Measurements from ENCODE around the gene PDZD4. TPM values are rescaled to one million over a fixed set of nuclear protein-coding genes. Genes with fewer than 3 reads are reported as not detected.

Gene PDZD4
- total and polyA plus RNA-seq, 2 experiments from 2014 or later, result 30.5 to 230 TPM

GRCh38 chrX:153755136-153755535 lies 75.2 kb downstream of the PDZD4 start:
- no peaks in the 10 kb centered on the region for H3F3A ChIP-seq (replicated peaks; ENCODE audit: low read depth)
- no peak overlapping the region for H3K27ac Mint-ChIP-seq
- H3K27ac ChIP-seq (ENCODE audit: low read depth), result no peak overlapping the region
- no peak overlapping the region for H3K4me2 ChIP-seq
- H3K36me3 ChIP-seq (ENCODE audit: insufficient read depth), result no peaks in the 10 kb centered on the region
- H2AFZ ChIP-seq, result no peak overlapping the region
- H3K27me3 ChIP-seq (ENCODE audit: insufficient read depth), result no peaks in the 10 kb centered on the region
- H3K4me1 ChIP-seq (ENCODE audit: insufficient read depth), result no peaks in the 10 kb centered on the region
- ATAC-seq, result no peak; the same call in 2 of the 3 replicates
- H3K4me3 ChIP-seq, result no peak overlapping the region
- no peaks in the 10 kb centered on the region for H4K20me1 ChIP-seq (replicated peaks; ENCODE audit: insufficient read depth)
- no peak for DNase-seq (ENCODE audit: low spot score)
- H3K36me3 Mint-ChIP-seq (ENCODE audit: low read depth), result no peaks in the 10 kb centered on the region
- H3K9me2 ChIP-seq (ENCODE audit: insufficient read depth), result no peaks in the 10 kb centered on the region
- no peaks in the 10 kb centered on the region for H3K79me2 ChIP-seq (replicated peaks; ENCODE audit: insufficient read depth)
- no peak overlapping the region for H3K4me3 Mint-ChIP-seq
- H3K27me3 Mint-ChIP-seq (ENCODE audit: insufficient read depth, low read depth, poor library complexity), result no peaks in the 10 kb centered on the region
- TF ChIP-seq, protein P1, sequence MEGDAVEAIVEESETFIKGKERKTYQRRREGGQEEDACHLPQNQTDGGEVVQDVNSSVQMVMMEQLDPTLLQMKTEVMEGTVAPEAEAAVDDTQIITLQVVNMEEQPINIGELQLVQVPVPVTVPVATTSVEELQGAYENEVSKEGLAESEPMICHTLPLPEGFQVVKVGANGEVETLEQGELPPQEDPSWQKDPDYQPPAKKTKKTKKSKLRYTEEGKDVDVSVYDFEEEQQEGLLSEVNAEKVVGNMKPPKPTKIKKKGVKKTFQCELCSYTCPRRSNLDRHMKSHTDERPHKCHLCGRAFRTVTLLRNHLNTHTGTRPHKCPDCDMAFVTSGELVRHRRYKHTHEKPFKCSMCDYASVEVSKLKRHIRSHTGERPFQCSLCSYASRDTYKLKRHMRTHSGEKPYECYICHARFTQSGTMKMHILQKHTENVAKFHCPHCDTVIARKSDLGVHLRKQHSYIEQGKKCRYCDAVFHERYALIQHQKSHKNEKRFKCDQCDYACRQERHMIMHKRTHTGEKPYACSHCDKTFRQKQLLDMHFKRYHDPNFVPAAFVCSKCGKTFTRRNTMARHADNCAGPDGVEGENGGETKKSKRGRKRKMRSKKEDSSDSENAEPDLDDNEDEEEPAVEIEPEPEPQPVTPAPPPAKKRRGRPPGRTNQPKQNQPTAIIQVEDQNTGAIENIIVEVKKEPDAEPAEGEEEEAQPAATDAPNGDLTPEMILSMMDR (conservative IDR thresholded peaks at IDR 0.05; ENCODE audit: low read depth in 2 of 2), result peak in 1 of 2 experiments; percentile 18; a peak in 1 of 4 replicates
- TF ChIP-seq, protein P2, sequence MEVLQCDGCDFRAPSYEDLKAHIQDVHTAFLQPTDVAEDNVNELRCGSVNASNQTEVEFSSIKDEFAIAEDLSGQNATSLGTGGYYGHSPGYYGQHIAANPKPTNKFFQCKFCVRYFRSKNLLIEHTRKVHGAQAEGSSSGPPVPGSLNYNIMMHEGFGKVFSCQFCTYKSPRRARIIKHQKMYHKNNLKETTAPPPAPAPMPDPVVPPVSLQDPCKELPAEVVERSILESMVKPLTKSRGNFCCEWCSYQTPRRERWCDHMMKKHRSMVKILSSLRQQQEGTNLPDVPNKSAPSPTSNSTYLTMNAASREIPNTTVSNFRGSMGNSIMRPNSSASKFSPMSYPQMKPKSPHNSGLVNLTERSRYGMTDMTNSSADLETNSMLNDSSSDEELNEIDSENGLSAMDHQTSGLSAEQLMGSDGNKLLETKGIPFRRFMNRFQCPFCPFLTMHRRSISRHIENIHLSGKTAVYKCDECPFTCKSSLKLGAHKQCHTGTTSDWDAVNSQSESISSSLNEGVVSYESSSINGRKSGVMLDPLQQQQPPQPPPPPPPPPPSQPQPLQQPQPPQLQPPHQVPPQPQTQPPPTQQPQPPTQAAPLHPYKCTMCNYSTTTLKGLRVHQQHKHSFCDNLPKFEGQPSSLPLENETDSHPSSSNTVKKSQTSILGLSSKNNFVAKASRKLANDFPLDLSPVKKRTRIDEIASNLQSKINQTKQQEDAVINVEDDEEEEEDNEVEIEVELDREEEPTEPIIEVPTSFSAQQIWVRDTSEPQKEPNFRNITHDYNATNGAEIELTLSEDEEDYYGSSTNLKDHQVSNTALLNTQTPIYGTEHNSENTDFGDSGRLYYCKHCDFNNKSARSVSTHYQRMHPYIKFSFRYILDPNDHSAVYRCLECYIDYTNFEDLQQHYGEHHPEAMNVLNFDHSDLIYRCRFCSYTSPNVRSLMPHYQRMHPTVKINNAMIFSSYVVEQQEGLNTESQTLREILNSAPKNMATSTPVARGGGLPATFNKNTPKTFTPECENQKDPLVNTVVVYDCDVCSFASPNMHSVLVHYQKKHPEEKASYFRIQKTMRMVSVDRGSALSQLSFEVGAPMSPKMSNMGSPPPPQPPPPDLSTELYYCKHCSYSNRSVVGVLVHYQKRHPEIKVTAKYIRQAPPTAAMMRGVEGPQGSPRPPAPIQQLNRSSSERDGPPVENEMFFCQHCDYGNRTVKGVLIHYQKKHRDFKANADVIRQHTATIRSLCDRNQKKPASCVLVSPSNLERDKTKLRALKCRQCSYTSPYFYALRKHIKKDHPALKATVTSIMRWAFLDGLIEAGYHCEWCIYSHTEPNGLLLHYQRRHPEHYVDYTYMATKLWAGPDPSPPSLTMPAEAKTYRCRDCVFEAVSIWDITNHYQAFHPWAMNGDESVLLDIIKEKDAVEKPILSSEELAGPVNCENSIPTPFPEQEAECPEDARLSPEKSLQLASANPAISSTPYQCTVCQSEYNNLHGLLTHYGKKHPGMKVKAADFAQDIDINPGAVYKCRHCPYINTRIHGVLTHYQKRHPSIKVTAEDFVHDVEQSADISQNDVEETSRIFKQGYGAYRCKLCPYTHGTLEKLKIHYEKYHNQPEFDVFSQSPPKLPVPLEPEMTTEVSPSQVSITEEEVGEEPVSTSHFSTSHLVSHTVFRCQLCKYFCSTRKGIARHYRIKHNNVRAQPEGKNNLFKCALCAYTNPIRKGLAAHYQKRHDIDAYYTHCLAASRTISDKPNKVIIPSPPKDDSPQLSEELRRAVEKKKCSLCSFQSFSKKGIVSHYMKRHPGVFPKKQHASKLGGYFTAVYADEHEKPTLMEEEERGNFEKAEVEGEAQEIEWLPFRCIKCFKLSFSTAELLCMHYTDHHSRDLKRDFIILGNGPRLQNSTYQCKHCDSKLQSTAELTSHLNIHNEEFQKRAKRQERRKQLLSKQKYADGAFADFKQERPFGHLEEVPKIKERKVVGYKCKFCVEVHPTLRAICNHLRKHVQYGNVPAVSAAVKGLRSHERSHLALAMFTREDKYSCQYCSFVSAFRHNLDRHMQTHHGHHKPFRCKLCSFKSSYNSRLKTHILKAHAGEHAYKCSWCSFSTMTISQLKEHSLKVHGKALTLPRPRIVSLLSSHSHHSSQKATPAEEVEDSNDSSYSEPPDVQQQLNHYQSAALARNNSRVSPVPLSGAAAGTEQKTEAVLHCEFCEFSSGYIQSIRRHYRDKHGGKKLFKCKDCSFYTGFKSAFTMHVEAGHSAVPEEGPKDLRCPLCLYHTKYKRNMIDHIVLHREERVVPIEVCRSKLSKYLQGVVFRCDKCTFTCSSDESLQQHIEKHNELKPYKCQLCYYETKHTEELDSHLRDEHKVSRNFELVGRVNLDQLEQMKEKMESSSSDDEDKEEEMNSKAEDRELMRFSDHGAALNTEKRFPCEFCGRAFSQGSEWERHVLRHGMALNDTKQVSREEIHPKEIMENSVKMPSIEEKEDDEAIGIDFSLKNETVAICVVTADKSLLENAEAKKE (CRISPR knock-in tag; IDR thresholded peaks at IDR 0.05), result no peak
- no peaks in the 10 kb centered on the region for H3K4me1 Mint-ChIP-seq
- H3K9me3 Mint-ChIP-seq, result no peaks in the 10 kb centered on the region

Other genes starting within 250 kb of the PDZD4 start
- gene CCNQ, start 231.4 kb downstream of the PDZD4 start, total RNA-seq (2014; rRNA removed; shearing (Covaris generic)), result 18.3 and 30.2 TPM in 2 replicates
- gene CCNQ, start 231.4 kb downstream of the PDZD4 start, polyA plus RNA-seq (2016; fragmentation: Nextera tagmentation; extraction: Ambion mirVana), result 19.4 and 23.9 TPM in 2 replicates
- 3.4 and 3.9 TPM in 2 replicates for gene DUSP9, start 183.3 kb downstream of the PDZD4 start, total RNA-seq (2014; rRNA removed; shearing (Covaris generic))
- gene DUSP9, start 183.3 kb downstream of the PDZD4 start, polyA plus RNA-seq (2016; fragmentation: Nextera tagmentation; extraction: Ambion mirVana), result 0.54 and 0.71 TPM in 2 replicates
- gene PNCK, start 156.7 kb downstream of the PDZD4 start, total RNA-seq (2014; rRNA removed; shearing (Covaris generic)), result 5.4 and 11.9 TPM in 2 replicates
- gene PNCK, start 156.7 kb downstream of the PDZD4 start, polyA plus RNA-seq (2016; fragmentation: Nextera tagmentation; extraction: Ambion mirVana), result 3.0 and 3.5 TPM in 2 replicates
- gene SLC6A8, start 142.6 kb downstream of the PDZD4 start, total RNA-seq (2014; rRNA removed; shearing (Covaris generic)), result 61.9 and 68.6 TPM in 2 replicates
- 19.5 and 22.2 TPM in 2 replicates for gene SLC6A8, start 142.6 kb downstream of the PDZD4 start, polyA plus RNA-seq (2016; fragmentation: Nextera tagmentation; extraction: Ambion mirVana)
- 85.0 and 104 TPM in 2 replicates for gene BCAP31, start 106.2 kb downstream of the PDZD4 start, total RNA-seq (2014; rRNA removed; shearing (Covaris generic))
- 136 and 145 TPM in 2 replicates for gene BCAP31, start 106.2 kb downstream of the PDZD4 start, polyA plus RNA-seq (2016; fragmentation: Nextera tagmentation; extraction: Ambion mirVana)
- gene ABCD1, start 105.7 kb downstream of the PDZD4 start, total RNA-seq (2014; rRNA removed; shearing (Covaris generic)), result 4.0 and 8.9 TPM in 2 replicates
- gene ABCD1, start 105.7 kb downstream of the PDZD4 start, polyA plus RNA-seq (2016; fragmentation: Nextera tagmentation; extraction: Ambion mirVana), result 2.4 and 2.9 TPM in 2 replicates
- gene PLXNB3, start 66.3 kb downstream of the PDZD4 start, total RNA-seq (2014; rRNA removed; shearing (Covaris generic)), result 3.2 and 4.1 TPM in 2 replicates
- gene PLXNB3, start 66.3 kb downstream of the PDZD4 start, polyA plus RNA-seq (2016; fragmentation: Nextera tagmentation; extraction: Ambion mirVana), result 0.30 and 0.70 TPM in 2 replicates
- gene SRPK3, start 49.5 kb downstream of the PDZD4 start, total RNA-seq (2014; rRNA removed; shearing (Covaris generic)), result 0.23 TPM in 1 of 2 replicates, not detected in the other
- 0.15 and 0.19 TPM in 2 replicates for gene SRPK3, start 49.5 kb downstream of the PDZD4 start, polyA plus RNA-seq (2016; fragmentation: Nextera tagmentation; extraction: Ambion mirVana)
- gene IDH3G, start 36.2 kb downstream of the PDZD4 start, total RNA-seq (2014; rRNA removed; shearing (Covaris generic)), result 43.0 and 49.0 TPM in 2 replicates
- 41.4 and 45.5 TPM in 2 replicates for gene IDH3G, start 36.2 kb downstream of the PDZD4 start, polyA plus RNA-seq (2016; fragmentation: Nextera tagmentation; extraction: Ambion mirVana)
- 107 and 168 TPM in 2 replicates for gene SSR4, start 35.9 kb downstream of the PDZD4 start, total RNA-seq (2014; rRNA removed; shearing (Covaris generic))
- gene SSR4, start 35.9 kb downstream of the PDZD4 start, polyA plus RNA-seq (2016; fragmentation: Nextera tagmentation; extraction: Ambion mirVana), result 352 and 404 TPM in 2 replicates
- 27.6 and 29.2 TPM in 2 replicates for gene L1CAM, start 55.6 kb upstream of the PDZD4 start, total RNA-seq (2014; rRNA removed; shearing (Covaris generic))
- 7.4 and 7.8 TPM in 2 replicates for gene L1CAM, start 55.6 kb upstream of the PDZD4 start, polyA plus RNA-seq (2016; fragmentation: Nextera tagmentation; extraction: Ambion mirVana)
- gene AVPR2, start 74.1 kb upstream of the PDZD4 start, total RNA-seq (2014; rRNA removed; shearing (Covaris generic)), result not detected in 2 replicates
- not detected in 2 replicates for gene AVPR2, start 74.1 kb upstream of the PDZD4 start, polyA plus RNA-seq (2016; fragmentation: Nextera tagmentation; extraction: Ambion mirVana)
- 57.8 and 59.5 TPM in 2 replicates for gene ARHGAP4, start 95.7 kb upstream of the PDZD4 start, total RNA-seq (2014; rRNA removed; shearing (Covaris generic))
- 21.2 and 21.5 TPM in 2 replicates for gene ARHGAP4, start 95.7 kb upstream of the PDZD4 start, polyA plus RNA-seq (2016; fragmentation: Nextera tagmentation; extraction: Ambion mirVana)
- 112 and 136 TPM in 2 replicates for gene NAA10, start 104.5 kb upstream of the PDZD4 start, total RNA-seq (2014; rRNA removed; shearing (Covaris generic))
- gene NAA10, start 104.5 kb upstream of the PDZD4 start, polyA plus RNA-seq (2016; fragmentation: Nextera tagmentation; extraction: Ambion mirVana), result 140 and 145 TPM in 2 replicates
- 8.6 and 10.3 TPM in 2 replicates for gene RENBP, start 114.1 kb upstream of the PDZD4 start, total RNA-seq (2014; rRNA removed; shearing (Covaris generic))
- 1.5 and 2.0 TPM in 2 replicates for gene RENBP, start 114.1 kb upstream of the PDZD4 start, polyA plus RNA-seq (2016; fragmentation: Nextera tagmentation; extraction: Ambion mirVana)
- gene HCFC1, start 141.3 kb upstream of the PDZD4 start, total RNA-seq (2014; rRNA removed; shearing (Covaris generic)), result 169 and 188 TPM in 2 replicates
- 33.0 and 33.2 TPM in 2 replicates for gene HCFC1, start 141.3 kb upstream of the PDZD4 start, polyA plus RNA-seq (2016; fragmentation: Nextera tagmentation; extraction: Ambion mirVana)
- gene TMEM187, start 142.2 kb upstream of the PDZD4 start, total RNA-seq (2014; rRNA removed; shearing (Covaris generic)), result 4.4 and 9.7 TPM in 2 replicates
- 2.4 and 2.5 TPM in 2 replicates for gene TMEM187, start 142.2 kb upstream of the PDZD4 start, polyA plus RNA-seq (2016; fragmentation: Nextera tagmentation; extraction: Ambion mirVana)
- gene IRAK1, start 189.4 kb upstream of the PDZD4 start, total RNA-seq (2014; rRNA removed; shearing (Covaris generic)), result 30.4 and 38.0 TPM in 2 replicates
- gene IRAK1, start 189.4 kb upstream of the PDZD4 start, polyA plus RNA-seq (2016; fragmentation: Nextera tagmentation; extraction: Ambion mirVana), result 21.6 and 23.0 TPM in 2 replicates

Data from GM23338 (cell line).